Panc1 (cell line): ENCODE data around the gene CNNM1. TPM values are rescaled to one million over a fixed set of nuclear protein-coding genes. Genes with fewer than 3 reads are reported as not detected.

Source experiments
- ATAC-seq: fragments of 200-7000 bp; cut with Tn5 transposase; 2 replicates; pipeline ENCODE4 v1.9.1; 2020; ENCODE audit warnings: mild to moderate bottlenecking, moderate library complexity
- BruUV-seq: library from RNA; stranded (reverse); fragments of 400-500 nt; replicated peaks from 2 replicates; lab custom pipeline; 2021; lab: Mats Ljungman, UMichigan
- CTCF ChIA-PET: fragments of 300-600 bp; sonication (Branson Sonifier 250); formaldehyde crosslinking; loops from one replicate; lab custom pipeline; 2022; ENCODE audit warnings: antibody characterized with exemption; lab: Charles Lee
- POLR2A ChIA-PET: fragments of 300-600 bp; sonication (Branson Sonifier 250); formaldehyde crosslinking; loops from one replicate; lab custom pipeline; 2022; ENCODE audit warnings: antibody characterized with exemption; lab: Charles Lee
- DNase-seq: peaks from one replicate; pipeline ENCODE4 v3.0.0-alpha.2; 2010; ENCODE audit warnings: low read depth, low spot score
- H3K27ac ChIP-seq: 2 replicates; pipeline ENCODE4 v1.5.1; 2011; ENCODE audit warnings: mild to moderate bottlenecking, low read length, inconsistent platforms
- H3K27me3 ChIP-seq: fragments of 200-500 bp; sonication (Bioruptor generic); 2 replicates; pipeline ENCODE4 v1.6.0; 2014; ENCODE audit warnings: low read length, inconsistent platforms; ENCODE audit not compliant: control insufficient read depth, insufficient read depth
- H3K36me3 ChIP-seq: fragments of 200-500 bp; sonication (Bioruptor generic); 2 replicates; pipeline ENCODE4 v1.5.1; 2014; ENCODE audit warnings: inconsistent platforms, mild to moderate bottlenecking, low read length, moderate library complexity; ENCODE audit not compliant: control insufficient read depth, insufficient read depth
- H3K4me1 ChIP-seq: 2 replicates; pipeline ENCODE4 v1.5.1; 2011; ENCODE audit warnings: inconsistent platforms, mild to moderate bottlenecking, low read length, moderate library complexity; ENCODE audit not compliant: control insufficient read depth, insufficient read depth
- H3K4me3 ChIP-seq, 2 experiments: 2 replicates each; pipeline ENCODE4 v1.5.1; 2011 to 2012; ENCODE audit warnings: low read depth in 2 of 2, low read length in 2 of 2, mild to moderate bottlenecking in 2 of 2, inconsistent platforms in 1 of 2, moderate library complexity in 1 of 2
- H3K9me3 ChIP-seq: fragments of 200-500 bp; sonication (Bioruptor generic); 2 replicates; pipeline ENCODE4 v1.5.1; 2014; ENCODE audit warnings: low read depth, mild to moderate bottlenecking, inconsistent platforms, low read length, moderate library complexity; ENCODE audit not compliant: control insufficient read depth, insufficient read depth
- CTCF ChIP-seq: fragments of 450-650 bp; IDR thresholded peaks from 2 replicates; pipeline ENCODE4 v1.5.1; 2017; ENCODE audit warnings: mild to moderate bottlenecking
- POLR2AphosphoS5 ChIP-seq: IDR thresholded peaks from 2 replicates; pipeline ENCODE4 v1.6.1; 2012; ENCODE audit warnings: mild to moderate bottlenecking, low read depth, low read length, moderate library complexity
- REST ChIP-seq, 2 experiments: IDR thresholded peaks; 2 replicates each; pipeline ENCODE4 v1.6.1; 2011 to 2012; ENCODE audit warnings: low read depth in 2 of 2, control low read depth in 1 of 2, low read length in 1 of 2, mild to moderate bottlenecking in 1 of 2, moderate library complexity in 1 of 2; ENCODE audit not compliant: insufficient read depth in 1 of 2
- SIN3A ChIP-seq: IDR thresholded peaks from 2 replicates; pipeline ENCODE4 v1.6.1; 2012; ENCODE audit warnings: low read depth, mild to moderate bottlenecking, low read length, moderate library complexity, borderline replicate concordance; ENCODE audit not compliant: insufficient read depth
- TCF7L2 ChIP-seq: IDR thresholded peaks from 2 replicates; pipeline ENCODE4 v1.6.1; 2011; ENCODE audit warnings: mild to moderate bottlenecking, low read depth, low read length, inconsistent platforms
- in situ Hi-C: cut with HindIII; loops from 2 replicates; pipeline ENCODE4 v1.10.0; 2016; ENCODE audit warnings: low sequenced_read_pairs, low pct_unique_long_range_greater_than_20kb
- intact Hi-C: fragments of 100-400 bp; cut with micrococcal nuclease; formaldehyde crosslinking; loops from one replicate; pipeline ENCODE4 v1.10.0; 2022; ENCODE audit not compliant: unreplicated experiment
- total RNA-seq: library from RNA; stranded (reverse); gene quantifications from one replicate; pipeline ENCODE4 v1.2.1, GENCODE V29; 2021; ENCODE audit not compliant: unreplicated experiment

The CNNM1 gene
- total RNA-seq, 1 experiment from 2014 or later: 16.6 TPM

- intact Hi-C loops: no loop called here
- ChIA-PET CTCF (no interaction called here), POLR2A (no interaction called here)
- BruUV-seq: no TSS peak
- in situ Hi-C loops: no loop called here
- ATAC-seq: no peak
- Histone ChIP-seq H3K9me3 (no peaks in the 10 kb centered on the region), H3K4me3 (no peak overlapping the region), H3K4me1 (no peaks in the 10 kb centered on the region), H3K27me3 (no peaks in the 10 kb centered on the region; the same call in 1 of the 2 replicates), H3K36me3 (no peaks in the 10 kb centered on the region), H3K27ac (no peak overlapping the region)
- DNase-seq: no peak
- no peak for TF ChIP-seq POLR2AphosphoS5
- no peak for TF ChIP-seq CTCF
- no peak for TF ChIP-seq REST (IDR thresholded peaks at IDR 0.05; ENCODE audit: insufficient read depth in 1 of 2, low read depth in 2 of 2, low read length in 1 of 2)
- no peak for TF ChIP-seq SIN3A
- no peak for TF ChIP-seq TCF7L2
These were observed 12.8 kb upstream of the CNNM1 start for GRCh38 chr10:99316374-99316773.

- intact Hi-C loops (no loop called here), in situ Hi-C loops (no loop called here)
- CTCF ChIA-PET: interaction anchor here (0.6 kb wide), 1 partner anchor 27 kb away, joined by 3 read pairs; no protein-coding TSS in a partner anchor
- POLR2A ChIA-PET: no interaction called here
- ATAC-seq: no peak
- Histone ChIP-seq H3K9me3 (no peaks in the 10 kb centered on the region), H3K4me3 (no peak overlapping the region), H3K27ac (no peak overlapping the region), H3K27me3 (no peaks in the 10 kb centered on the region; the same call in 1 of the 2 replicates), H3K36me3 (no peaks in the 10 kb centered on the region), H3K4me1 (no peaks in the 10 kb centered on the region)
- DNase-seq: no peak
- TF ChIP-seq SIN3A (no peak), POLR2AphosphoS5 (no peak), CTCF (no peak), TCF7L2 (no peak), REST (IDR thresholded peaks at IDR 0.05; ENCODE audit: insufficient read depth in 1 of 2, low read depth in 2 of 2, low read length in 1 of 2) (no peak)
- BruUV-seq: no TSS peak
These were observed 11.1 kb upstream of the CNNM1 start for GRCh38 chr10:99318048-99318447.
